Immature natural killer cell (primary cell): ENCODE measurements around the gene ZNF148. TPM values are rescaled to one million over a fixed set of nuclear protein-coding genes. Genes with fewer than 3 reads are reported as not detected.

Source experiments
- DNase-seq, 3 donors: peaks; one replicate each; pipeline ENCODE4 v3.0.0; 2022; ENCODE audit warnings: mixed read lengths in 1 of 3
- H3K27ac Mint-ChIP-seq, 6 donors: one replicate each; pipeline ENCODE4 v1.8.0; 2020; ENCODE audit warnings: mixed read lengths in 6 of 6, mild to moderate bottlenecking in 5 of 6, inconsistent platforms in 4 of 6, moderate library complexity in 3 of 6
- H3K27me3 Mint-ChIP-seq, 3 donors: one replicate each; pipeline ENCODE4 v1.8.0; 2020 to 2021; ENCODE audit warnings: low read depth in 3 of 3, mild to moderate bottlenecking in 3 of 3, mixed read lengths in 3 of 3, moderate library complexity in 3 of 3, inconsistent platforms in 1 of 3
- H3K36me3 Mint-ChIP-seq, 3 donors: one replicate each; pipeline ENCODE4 v1.8.0; 2020; ENCODE audit warnings: mixed read lengths in 3 of 3, inconsistent platforms in 2 of 3, mild to moderate bottlenecking in 2 of 3
- H3K4me1 Mint-ChIP-seq, 2 donors: one replicate each; pipeline ENCODE4 v1.8.0; 2020; ENCODE audit warnings: inconsistent platforms in 2 of 2, mild to moderate bottlenecking in 2 of 2, mixed read lengths in 2 of 2, moderate library complexity in 1 of 2
- H3K4me3 Mint-ChIP-seq, 5 donors: one replicate each; pipeline ENCODE4 v1.8.0; 2020; ENCODE audit warnings: mild to moderate bottlenecking in 5 of 5, mixed read lengths in 5 of 5, inconsistent platforms in 3 of 5, moderate library complexity in 3 of 5
- H3K9me3 Mint-ChIP-seq, 6 donors: one replicate each; pipeline ENCODE4 v1.8.0; 2020; ENCODE audit warnings: mild to moderate bottlenecking in 6 of 6, mixed read lengths in 6 of 6, inconsistent platforms in 4 of 6, moderate library complexity in 3 of 6
- polyA plus RNA-seq, 3 donors: library from polyadenylated mRNA; unstranded; fragments of 300-500 nt; fragmentation: Illumina TruSeq; gene quantifications; one replicate each; pipeline ENCODE4 v1.2.3, GENCODE V29; 2021

The ZNF148 gene
- polyA plus RNA-seq, 3 donors from 2014 or later, result 53.6 to 81.9 (median 74.3) TPM

DNA sequence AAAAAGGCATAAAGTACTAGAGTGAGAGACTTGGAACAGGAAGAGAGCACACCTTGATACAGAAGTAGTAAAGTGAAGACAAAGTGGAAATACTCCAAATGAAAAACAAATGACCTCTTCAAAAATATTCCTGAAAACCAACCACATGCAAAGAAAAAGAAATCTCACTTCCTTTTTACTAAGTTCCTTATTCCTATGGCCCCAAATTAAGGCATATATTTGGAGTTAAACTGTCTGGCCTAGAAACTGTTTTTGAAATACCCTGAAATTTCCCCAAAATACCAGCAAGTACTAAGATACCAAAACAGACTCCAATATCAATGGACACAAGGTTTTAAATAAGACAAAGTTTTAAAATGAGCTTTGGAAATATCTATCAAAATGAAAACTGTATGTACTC, 58.2 kb downstream of the ZNF148 start:
- H3K27ac Mint-ChIP-seq, result peak overlapping the region in 4 of 6 donors; percentile 3 to 35 (median 8)
- no peaks in the 10 kb centered on the region for H3K27me3 Mint-ChIP-seq
- DNase-seq, result no peak
- no peaks in the 10 kb centered on the region for H3K9me3 Mint-ChIP-seq
- H3K36me3 Mint-ChIP-seq, result peaks cover 7 to 12% (median 9%) of the 10 kb centered on the region in 3 donors
- H3K4me3 Mint-ChIP-seq, result no peak overlapping the region
- H3K4me1 Mint-ChIP-seq, result peaks cover 8 to 13% of the 10 kb centered on the region in 2 donors

DNA sequence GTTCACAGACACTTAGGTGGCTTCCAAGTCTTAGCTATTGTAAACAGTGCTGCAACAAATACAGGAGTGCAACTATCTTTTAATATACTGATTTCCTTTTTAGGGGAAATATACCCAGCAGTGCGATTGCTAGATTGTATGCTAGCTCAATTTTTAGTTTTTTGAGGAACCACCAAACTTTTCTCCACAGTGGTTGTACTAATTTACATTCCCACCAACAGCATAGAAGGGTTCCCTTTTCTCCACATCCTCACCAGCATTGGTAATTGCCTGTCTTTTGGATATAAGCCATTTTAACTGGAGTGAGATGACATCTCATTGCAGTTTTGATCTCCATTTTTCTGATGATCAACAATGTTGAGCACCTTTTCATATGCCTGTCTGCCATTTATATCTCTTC, 58.9 kb downstream of the ZNF148 start:
- Mint-ChIP-seq H3K4me3 (no peak overlapping the region), H3K27me3 (no peaks in the 10 kb centered on the region), H3K36me3 (peaks cover 4 to 9% (median 8%) of the 10 kb centered on the region in 3 donors), H3K9me3 (no peaks in the 10 kb centered on the region), H3K27ac (peak overlapping the region in 1 of 6 donors; percentile 3), H3K4me1 (peaks cover 12 to 20% of the 10 kb centered on the region in 2 donors)
- no peak for DNase-seq

DNA sequence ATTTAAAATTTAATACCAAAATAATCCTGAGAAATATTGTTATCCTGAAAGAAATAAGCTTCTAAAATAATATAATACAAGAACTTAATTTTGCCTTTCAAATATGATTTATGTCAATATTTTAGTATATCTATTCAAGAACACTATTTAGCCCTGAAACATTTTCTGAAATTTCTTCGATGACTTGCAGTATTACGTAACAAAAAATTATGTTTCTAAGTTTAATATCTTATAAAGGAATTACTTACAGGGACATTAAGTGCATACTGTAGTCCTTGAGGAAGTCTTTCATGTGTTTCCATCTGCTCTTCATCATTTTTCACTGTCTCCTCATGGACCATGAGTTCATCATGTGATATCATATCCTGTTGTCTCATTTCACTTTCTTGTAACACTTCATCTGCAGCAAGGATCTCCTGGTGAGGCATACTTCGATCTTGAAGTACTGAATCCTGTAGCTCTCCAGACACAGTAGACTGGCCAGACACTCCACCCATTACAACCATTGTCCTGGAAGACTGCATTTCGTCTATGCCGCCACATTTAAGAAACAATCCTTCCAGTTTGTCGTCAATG, 62.0 kb downstream of the ZNF148 start:
- peaks cover 25 to 46% of the 10 kb centered on the region in 2 donors for H3K4me1 Mint-ChIP-seq
- H3K36me3 Mint-ChIP-seq, result peaks cover 3 to 9% (median 8%) of the 10 kb centered on the region in 3 donors
- no peaks in the 10 kb centered on the region for H3K27me3 Mint-ChIP-seq
- no peak overlapping the region for H3K4me3 Mint-ChIP-seq
- no peak for DNase-seq
- H3K9me3 Mint-ChIP-seq, result no peaks in the 10 kb centered on the region
- peak overlapping the region in 4 of 6 donors; percentile 15 to 62 (median 28) for H3K27ac Mint-ChIP-seq

DNA sequence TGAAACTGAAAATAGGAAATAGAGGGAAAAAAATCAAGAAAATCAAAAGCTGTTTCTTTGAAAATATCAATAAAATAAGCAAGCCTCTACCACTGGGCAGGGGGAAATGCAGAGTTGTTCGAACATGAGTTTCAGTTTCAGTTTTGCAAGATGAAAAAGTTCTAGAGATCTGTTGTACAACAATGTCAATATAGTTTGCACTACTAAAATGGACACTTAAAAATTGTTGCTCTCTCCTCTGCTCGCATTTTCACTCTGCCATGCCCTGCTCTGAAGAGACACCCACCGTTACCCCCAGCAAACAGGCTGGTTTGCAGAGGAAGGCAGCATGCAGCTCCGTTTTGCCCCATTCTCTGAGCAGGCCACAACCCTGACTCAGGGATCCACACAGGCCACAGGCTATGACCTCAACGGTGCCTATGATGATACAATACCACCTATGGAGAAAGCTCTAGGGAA, 64.5 kb downstream of the ZNF148 start:
- no peaks in the 10 kb centered on the region for H3K27me3 Mint-ChIP-seq
- DNase-seq, result peak; percentile 52 to 62 (median 57)
- H3K27ac Mint-ChIP-seq, result peak overlapping the region; percentile 90 to 97 (median 94)
- H3K4me1 Mint-ChIP-seq, result peaks cover 29 to 59% of the 10 kb centered on the region in 2 donors
- H3K4me3 Mint-ChIP-seq, result peak overlapping the region; percentile 84 to 95 (median 90)
- no peaks in the 10 kb centered on the region for H3K9me3 Mint-ChIP-seq
- peaks cover 3 to 13% (median 11%) of the 10 kb centered on the region in 3 donors for H3K36me3 Mint-ChIP-seq

DNA sequence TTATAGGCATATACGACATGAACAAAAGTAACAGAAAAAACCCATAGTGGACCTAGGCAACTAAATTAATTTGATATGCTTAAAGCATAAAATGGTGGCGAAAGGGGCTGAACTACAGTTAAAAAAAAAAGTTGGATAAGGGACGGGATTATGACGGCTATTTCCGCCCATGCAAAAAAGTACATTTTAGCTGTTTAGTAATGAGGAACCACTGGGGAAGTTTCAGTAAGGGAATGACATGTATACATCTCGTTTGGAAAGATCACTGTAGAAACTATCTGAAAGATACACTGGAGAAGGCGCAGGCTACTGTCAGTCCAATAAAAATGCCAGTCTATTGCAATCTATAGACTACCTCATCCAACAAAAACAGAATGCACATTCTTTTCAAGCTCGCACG, 65.6 kb downstream of the ZNF148 start:
- Mint-ChIP-seq H3K9me3 (no peaks in the 10 kb centered on the region), H3K4me1 (peaks cover 32 to 70% of the 10 kb centered on the region in 2 donors), H3K36me3 (peaks cover 3 to 13% (median 11%) of the 10 kb centered on the region in 3 donors), H3K27ac (peak overlapping the region; percentile 90 to 97 (median 92)), H3K27me3 (no peaks in the 10 kb centered on the region), H3K4me3 (peak overlapping the region; percentile 63 to 95 (median 90))
- DNase-seq, result no peak

DNA sequence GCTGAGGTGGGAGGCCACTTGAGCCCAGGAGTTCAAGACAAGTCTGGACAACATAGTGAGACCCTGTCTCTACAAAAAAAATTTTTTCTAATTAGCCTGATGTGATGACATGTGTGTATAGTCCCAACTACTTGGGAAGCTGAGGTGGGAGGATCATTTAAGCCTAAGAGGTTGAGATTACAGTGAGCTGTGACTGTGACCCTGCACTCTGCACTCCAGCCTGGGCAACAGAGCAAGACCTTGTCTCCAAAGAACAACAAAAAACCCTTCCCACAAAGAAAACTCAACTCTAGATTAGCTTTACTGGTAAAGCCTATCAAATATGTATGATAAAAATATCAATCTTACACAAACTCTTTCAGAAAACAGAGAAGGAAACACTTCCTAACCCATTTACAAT, 68.5 kb downstream of the ZNF148 start:
- H3K27ac Mint-ChIP-seq, result peak overlapping the region in 1 of 6 donors; percentile 62
- H3K4me1 Mint-ChIP-seq, result peaks cover 33 to 85% of the 10 kb centered on the region in 2 donors

DNA sequence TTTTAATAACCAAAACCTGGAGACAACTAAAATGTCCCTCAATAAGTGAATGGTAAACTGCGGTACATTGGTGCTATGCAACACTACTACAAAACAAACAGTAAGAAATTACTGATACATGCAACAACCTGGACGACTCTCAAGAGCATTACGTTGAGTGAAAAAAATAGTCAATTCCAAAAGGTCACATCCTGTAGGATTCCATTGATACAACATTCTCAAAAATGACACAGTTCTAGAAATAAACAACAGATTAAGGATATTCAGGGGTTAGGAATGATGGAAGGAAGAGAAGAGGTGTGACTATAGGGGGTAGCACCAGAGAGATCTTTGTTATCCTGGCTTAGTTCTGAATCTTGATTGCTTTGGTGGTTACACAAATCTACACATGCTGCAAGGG, 72.2 kb downstream of the ZNF148 start:
- H3K27ac Mint-ChIP-seq, result no peak overlapping the region
- H3K9me3 Mint-ChIP-seq, result no peaks in the 10 kb centered on the region

More for the DNA sequence above, 68.5 kb downstream of the ZNF148 start:
- Mint-ChIP-seq H3K4me3 (no peak overlapping the region), H3K27me3 (no peaks in the 10 kb centered on the region), H3K36me3 (peaks cover 0 to 7% (median 5%) of the 10 kb centered on the region in 3 donors), H3K9me3 (no peaks in the 10 kb centered on the region)
- DNase-seq, result no peak

DNA sequence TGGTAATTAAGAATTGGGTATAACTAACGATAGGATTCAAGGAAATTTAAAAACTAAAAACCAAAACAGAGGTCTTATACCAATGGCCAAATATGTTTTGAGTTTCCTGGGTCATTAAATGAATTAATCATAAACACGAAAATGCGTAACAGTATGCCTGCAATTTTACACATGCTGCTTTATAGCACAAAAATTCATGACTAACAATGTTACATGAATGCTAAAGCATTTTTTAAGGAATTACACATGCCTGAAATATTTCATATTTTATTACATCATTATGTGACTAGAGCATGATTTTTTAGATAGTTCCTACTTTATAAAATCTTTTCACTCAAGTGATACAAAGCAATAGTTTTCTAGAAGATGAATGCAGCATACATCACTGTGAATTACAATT, 74.7 kb downstream of the ZNF148 start:
- Mint-ChIP-seq H3K27ac (no peak overlapping the region), H3K9me3 (no peaks in the 10 kb centered on the region), H3K27me3 (no peaks in the 10 kb centered on the region), H3K36me3 (no peaks in the 10 kb centered on the region), H3K4me3 (no peak overlapping the region), H3K4me1 (peaks cover 22 to 70% of the 10 kb centered on the region in 2 donors)
- DNase-seq, result no peak

More for the DNA sequence above, 72.2 kb downstream of the ZNF148 start:
- H3K4me1 Mint-ChIP-seq, result peaks cover 25 to 71% of the 10 kb centered on the region in 2 donors
- H3K36me3 Mint-ChIP-seq, result peaks cover 0 to 6% (median 5%) of the 10 kb centered on the region in 3 donors
- H3K4me3 Mint-ChIP-seq, result no peak overlapping the region
- no peaks in the 10 kb centered on the region for H3K27me3 Mint-ChIP-seq
- DNase-seq, result no peak

DNA sequence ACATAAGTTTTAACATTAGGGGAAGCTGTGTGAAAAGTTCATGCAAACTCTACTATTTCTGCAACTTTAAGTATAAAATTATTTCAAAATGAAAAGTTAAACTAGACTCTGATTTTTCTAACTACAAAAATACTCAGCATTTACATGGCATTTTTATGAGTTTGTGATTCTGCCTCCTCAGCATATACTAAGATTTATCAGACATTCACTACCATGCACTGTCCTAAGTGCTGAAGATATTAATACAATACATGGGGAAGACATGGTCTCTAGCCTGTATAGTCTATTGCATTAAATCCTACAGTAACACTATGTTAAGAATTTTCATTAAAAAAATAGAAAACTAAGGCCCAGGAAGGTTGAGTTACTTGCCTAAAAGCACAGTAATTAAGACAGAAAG, 80.7 kb downstream of the ZNF148 start:
- Mint-ChIP-seq H3K4me3 (no peak overlapping the region), H3K36me3 (peaks cover 0 to 3% (median 0%) of the 10 kb centered on the region in 3 donors), H3K4me1 (peaks cover 30 to 81% of the 10 kb centered on the region in 2 donors), H3K27ac (no peak overlapping the region), H3K27me3 (no peaks in the 10 kb centered on the region), H3K9me3 (no peaks in the 10 kb centered on the region)
- DNase-seq, result no peak

DNA sequence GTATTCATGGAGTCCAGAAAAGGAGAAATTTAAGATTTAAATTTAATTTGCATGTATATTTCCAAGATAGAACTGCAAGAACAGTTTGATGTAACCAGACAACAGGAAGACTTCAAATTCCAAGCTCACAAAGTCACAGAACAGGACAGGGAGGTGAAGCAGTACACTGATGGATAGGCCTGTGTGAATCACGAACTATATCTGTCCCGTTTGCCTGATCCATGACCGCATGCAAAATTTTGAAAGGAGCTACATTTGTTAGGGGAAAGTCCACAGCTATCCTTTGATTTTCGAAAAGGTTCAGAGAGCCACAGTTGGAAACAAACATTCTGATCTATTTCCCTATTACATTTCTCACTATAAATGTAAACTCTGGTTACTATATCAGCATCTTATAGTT, 83.1 kb downstream of the ZNF148 start:
- DNase-seq, result no peak

DNA sequence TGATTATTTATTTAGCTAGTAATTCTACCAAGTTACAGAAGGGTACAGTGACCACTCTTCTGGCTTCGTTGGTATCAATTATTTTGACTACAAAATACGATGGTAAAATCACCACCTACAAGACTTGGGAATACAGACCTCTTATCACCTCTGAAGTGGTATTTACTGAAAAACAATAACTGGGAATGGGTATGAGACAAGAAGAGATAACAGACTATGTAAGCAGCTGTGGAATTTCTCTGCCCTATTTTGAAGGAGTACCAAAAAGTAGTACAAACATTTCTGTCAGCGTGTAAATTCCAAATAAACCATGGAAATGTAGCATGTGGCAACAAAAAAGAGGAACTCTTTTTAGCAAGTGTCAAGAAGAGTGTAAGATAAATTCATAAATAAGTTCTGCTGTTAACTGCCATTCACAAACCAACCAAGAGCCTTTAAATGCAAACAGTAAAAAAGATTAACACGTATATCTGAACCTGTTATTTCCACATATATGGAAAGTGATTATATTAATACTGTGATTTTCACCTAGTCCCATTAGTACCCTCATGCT, 85.6 kb downstream of the ZNF148 start:
- peak overlapping the region in 1 of 6 donors; percentile 42 for H3K27ac Mint-ChIP-seq
- no peaks in the 10 kb centered on the region for H3K27me3 Mint-ChIP-seq
- H3K4me1 Mint-ChIP-seq, result peaks cover 26 to 91% of the 10 kb centered on the region in 2 donors
- no peak overlapping the region for H3K4me3 Mint-ChIP-seq
- peaks cover 0 to 13% (median 4%) of the 10 kb centered on the region in 3 donors for H3K36me3 Mint-ChIP-seq
- no peaks in the 10 kb centered on the region for H3K9me3 Mint-ChIP-seq
- no peak for DNase-seq

More for the DNA sequence above, 83.1 kb downstream of the ZNF148 start:
- Mint-ChIP-seq H3K9me3 (no peaks in the 10 kb centered on the region), H3K27ac (no peak overlapping the region), H3K36me3 (peaks cover 0 to 13% (median 4%) of the 10 kb centered on the region in 3 donors), H3K4me3 (no peak overlapping the region), H3K4me1 (peaks cover 25 to 83% of the 10 kb centered on the region in 2 donors), H3K27me3 (no peaks in the 10 kb centered on the region)

DNA sequence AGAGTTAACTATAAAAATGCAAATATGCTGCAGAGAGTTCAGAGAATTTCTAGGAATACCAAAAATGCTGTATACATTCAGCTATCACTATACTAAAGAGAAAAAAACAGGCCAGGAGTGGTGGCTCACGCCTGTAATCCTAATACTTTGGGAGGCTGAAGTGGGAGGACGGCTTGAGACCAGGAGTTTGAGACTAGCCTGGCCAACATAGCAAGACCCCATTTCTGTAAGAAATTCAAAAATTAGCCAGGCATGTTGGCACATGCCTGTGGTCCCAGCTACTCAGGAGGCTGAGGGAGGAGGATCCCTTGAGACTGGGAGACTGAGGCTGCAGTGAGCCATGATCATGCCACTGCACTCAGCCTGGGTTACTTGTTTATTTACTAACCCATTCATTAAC, 87.9 kb downstream of the ZNF148 start:
- Mint-ChIP-seq H3K27ac (no peak overlapping the region), H3K36me3 (peaks cover 0 to 12% (median 4%) of the 10 kb centered on the region in 3 donors), H3K9me3 (no peaks in the 10 kb centered on the region), H3K4me3 (no peak overlapping the region), H3K4me1 (peaks cover 22 to 91% of the 10 kb centered on the region in 2 donors), H3K27me3 (no peaks in the 10 kb centered on the region)
- no peak for DNase-seq

DNA sequence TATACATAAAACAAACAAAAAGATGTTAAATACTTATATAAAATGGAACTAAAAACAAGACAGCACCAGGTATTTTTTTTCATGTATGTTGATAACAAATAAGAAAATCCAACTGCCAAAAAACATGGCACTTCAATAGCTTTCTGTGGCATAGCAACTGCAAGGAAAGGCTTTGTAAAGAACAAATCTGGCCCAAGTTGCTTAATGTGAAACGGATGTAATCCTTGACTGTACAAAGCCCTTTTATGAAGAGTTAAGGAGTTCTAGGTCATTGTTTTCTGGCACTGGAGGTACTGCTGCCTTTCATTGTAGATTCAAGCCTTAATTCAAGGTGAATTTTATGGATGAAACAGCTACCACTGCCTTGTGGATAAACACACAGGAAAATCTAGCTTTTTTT, 93.7 kb downstream of the ZNF148 start:
- peaks cover 0 to 9% (median 5%) of the 10 kb centered on the region in 3 donors for H3K36me3 Mint-ChIP-seq
- peaks cover 0 to 1% (median 0%) of the 10 kb centered on the region in 3 donors for H3K27me3 Mint-ChIP-seq
- no peak overlapping the region for H3K4me3 Mint-ChIP-seq
- H3K27ac Mint-ChIP-seq, result no peak overlapping the region
- H3K4me1 Mint-ChIP-seq, result peaks cover 12 to 58% of the 10 kb centered on the region in 2 donors
- no peaks in the 10 kb centered on the region for H3K9me3 Mint-ChIP-seq
- no peak for DNase-seq

DNA sequence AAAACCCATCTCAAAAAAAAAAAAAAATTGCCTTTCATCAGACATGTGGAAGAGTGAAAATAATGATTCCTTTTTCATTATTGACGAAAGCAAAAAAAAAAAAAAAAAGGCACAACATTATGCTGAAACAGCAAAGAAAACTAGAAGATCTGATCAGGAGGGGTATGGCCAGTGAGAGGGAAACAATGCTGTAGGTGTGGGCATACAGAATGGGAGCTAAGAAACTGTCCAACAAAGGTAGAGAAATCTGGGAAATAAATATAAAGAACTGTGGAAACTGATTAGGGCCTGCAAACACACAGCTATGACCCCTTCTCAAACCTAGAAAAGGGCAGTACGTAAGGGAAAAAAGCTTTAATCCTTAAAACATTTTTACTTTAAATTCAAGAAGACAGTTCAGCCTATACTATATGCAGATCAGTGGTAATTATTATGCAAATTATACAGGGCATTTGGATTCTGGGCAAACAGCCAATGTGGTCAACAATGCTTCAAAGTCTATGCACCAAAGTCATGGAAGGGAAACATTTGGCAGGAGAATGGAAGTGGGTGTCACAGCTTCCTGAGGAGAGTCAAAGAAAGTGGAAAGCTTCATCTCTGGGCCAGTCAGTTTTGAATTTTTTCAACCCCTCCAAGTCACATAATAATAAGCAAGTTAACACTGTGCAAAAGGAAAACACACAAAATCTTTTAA, 94.3 kb downstream of the ZNF148 start:
- H3K36me3 Mint-ChIP-seq, result peaks cover 0 to 9% (median 5%) of the 10 kb centered on the region in 3 donors
- no peak for DNase-seq
- no peak overlapping the region for H3K4me3 Mint-ChIP-seq
- H3K9me3 Mint-ChIP-seq, result no peaks in the 10 kb centered on the region
- peak overlapping the region in 2 of 6 donors; percentile 31 to 62 for H3K27ac Mint-ChIP-seq
- peaks cover 0 to 1% (median 0%) of the 10 kb centered on the region in 3 donors for H3K27me3 Mint-ChIP-seq
- peaks cover 12 to 52% of the 10 kb centered on the region in 2 donors for H3K4me1 Mint-ChIP-seq
